MM.1S (cell line): ENCODE measurements around the gene GHSR.

Experiments
- CTCF ChIP-seq: fragments of 300-600 bp; sonication (generic); IDR thresholded peaks from 2 replicates; pipeline ENCODE4 v1.5.1; 2016; ENCODE audit warnings: antibody characterized with exemption, low read length, mixed read lengths
- EZH2phosphoT487 ChIP-seq: fragments of 300-600 bp; sonication (generic); IDR thresholded peaks from 2 replicates; pipeline ENCODE4 v1.6.1; 2018; ENCODE audit warnings: antibody characterized with exemption, low read length

- TF ChIP-seq CTCF = no peak
- no peak for TF ChIP-seq EZH2phosphoT487
Measured at GRCh38 chr3:172465281-172465680, 17.0 kb upstream of the GHSR start.
